HG02610 (cell line): ENCODE measurements around the gene TRIM63.

Source experiments
- ATAC-seq: cut with Tn5 transposase; IDR thresholded peaks from one replicate; pipeline ENCODE4 v1.9.1; 2021; ENCODE audit warnings: mild to moderate bottlenecking, moderate library complexity; ENCODE audit not compliant: unreplicated experiment

The TRIM63 gene

DNA sequence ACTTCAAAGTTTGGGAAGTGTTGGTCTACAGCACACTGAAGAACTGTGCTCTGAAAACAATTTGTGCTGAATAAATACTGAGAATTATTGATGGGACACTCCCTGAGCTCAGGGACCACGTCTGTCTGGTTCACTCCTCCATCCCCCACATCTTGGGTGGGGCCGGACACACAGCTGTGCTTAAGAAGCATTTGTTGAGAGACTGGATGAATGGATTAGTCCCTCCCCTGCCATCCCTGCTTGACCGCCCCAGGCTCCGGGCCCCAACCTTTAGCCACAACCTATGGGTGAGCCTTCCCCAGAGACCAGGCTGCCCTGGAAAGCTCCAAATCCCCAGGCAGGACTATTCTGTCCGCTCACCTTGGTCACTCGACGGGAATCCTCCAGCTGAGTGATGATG, 7.5 kb downstream of the TRIM63 start:
- no peak for ATAC-seq

- no peak for ATAC-seq
Observed at GRCh38 chr1:26058052-26058595, 9.3 kb downstream of the TRIM63 start.

DNA sequence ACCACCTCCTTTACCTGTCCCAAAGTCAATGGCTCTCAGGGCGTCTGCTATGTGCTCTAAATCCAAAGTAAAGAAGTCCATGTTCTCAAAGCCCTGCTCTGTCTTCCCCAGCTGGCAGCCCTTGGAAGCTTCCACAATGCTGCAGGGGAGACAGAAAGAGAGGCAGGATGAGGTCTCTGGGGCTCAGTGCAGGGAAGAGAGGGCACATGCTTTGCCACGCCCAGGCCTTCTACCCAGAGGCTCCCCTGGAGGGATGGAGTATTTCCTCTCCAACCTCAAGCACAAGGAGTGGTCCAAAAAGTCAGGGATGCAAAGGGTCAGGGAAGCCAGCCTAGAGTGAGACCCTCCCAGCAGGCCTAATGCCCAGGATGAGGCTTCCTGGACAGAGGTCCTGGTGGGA, 10.2 kb downstream of the TRIM63 start:
- no peak for ATAC-seq

GRCh38 chr1:26055041-26055440, 12.4 kb downstream of the TRIM63 start:
- ATAC-seq = no peak

- no peak for ATAC-seq
Observed at GRCh38 chr1:26053718-26054560, 13.5 kb downstream of the TRIM63 start.

DNA sequence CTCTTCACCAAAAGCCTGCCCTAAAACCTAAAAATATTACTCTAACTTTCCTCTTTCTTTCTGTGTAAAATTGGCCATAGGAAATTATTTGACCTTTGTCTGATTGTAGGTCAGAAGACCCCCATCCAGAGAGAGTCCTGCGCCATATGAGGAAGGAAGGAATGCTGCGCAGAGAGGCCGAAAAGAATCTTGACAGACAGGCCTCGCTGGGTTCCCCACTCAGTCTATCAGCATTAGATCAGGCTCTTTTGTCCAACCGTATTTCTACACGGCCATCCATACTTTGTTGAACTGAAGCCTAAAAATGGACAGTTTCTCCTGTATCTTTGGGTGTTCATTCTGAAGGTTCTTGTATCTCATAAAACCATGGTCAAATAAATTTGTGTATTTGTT, 17.2 kb downstream of the TRIM63 start:
- no peak for ATAC-seq

DNA sequence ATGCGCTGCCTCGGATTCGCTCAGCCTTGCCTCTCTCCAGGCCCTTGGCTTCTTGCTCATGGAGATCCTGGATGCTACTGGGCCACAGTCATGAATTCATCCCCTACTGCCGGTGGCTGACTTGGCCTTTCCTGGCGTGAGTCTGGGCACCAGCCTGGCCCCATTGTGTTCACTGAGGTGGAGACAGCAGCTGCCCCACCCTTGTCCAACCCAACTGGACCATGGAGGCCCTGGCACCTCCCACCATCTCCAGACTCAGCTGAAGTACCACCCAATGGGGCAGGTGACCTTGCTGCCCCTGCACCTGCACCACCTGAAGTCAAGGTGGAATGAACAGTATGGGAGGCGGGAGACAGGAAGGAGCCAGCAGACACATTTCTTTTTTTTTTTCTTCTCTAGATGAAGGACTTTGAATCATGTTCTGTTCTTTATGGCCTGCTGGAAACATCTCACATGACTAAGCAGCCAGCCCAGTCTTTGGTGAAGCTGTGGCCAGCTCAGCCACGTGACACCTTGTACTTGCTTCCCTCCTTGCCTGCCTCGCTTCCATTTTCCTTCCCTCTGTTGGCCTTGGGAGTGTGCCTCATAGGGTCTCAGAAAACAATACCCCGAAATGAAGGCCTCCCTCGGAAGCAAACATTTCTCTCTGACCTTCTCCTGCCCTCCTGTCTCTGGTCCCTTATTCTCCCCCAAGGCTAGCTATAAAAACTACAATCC, 17.7 kb downstream of the TRIM63 start:
- ATAC-seq = no peak

GRCh38 chr1:26047278-26047874, 20.1 kb downstream of the TRIM63 start:
- no peak for ATAC-seq

DNA sequence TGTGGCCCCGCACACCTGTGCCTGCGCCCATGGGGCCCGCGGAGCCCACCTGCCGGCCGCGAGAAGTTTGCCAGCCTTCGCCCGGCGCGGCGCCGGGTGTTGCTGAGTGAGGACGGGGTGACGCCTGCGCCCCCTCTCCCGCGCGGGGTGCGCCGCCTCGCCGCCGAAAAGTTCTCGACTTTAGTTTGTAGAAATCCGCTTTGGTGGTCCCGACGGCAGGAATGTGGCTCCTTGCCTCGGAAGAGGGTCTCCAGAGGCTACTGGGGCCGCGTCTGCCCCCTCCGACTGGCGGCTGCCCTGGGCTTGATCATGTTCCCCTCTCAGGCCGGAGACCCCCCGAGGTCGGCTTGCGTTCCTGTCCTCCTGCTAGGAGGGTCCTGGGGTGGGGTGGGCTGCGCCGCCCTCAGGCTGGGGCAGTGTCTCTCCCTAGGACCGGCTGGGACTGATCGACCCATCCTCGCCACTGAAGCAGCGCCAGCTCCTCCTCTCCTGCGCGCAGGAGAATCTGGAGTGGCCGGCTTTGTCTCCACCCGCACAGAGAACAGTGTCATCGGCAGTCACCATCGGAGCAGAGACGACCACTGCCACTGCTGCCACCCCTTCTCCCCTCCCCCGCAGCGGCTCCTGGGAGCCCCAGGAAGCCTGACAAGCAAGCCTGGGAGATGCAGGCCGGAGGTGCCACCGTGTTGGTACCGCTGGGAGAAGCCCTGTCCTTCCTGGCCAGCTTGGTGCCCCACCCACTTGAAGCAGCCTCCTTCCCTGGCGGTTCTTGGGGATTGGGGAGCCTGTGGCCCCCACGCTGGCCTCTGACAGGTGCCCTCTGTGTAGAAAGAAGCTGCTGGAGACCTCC, 21.0 kb downstream of the TRIM63 start:
- no peak for ATAC-seq

GRCh38 chr1:26045722-26046245, 21.6 kb downstream of the TRIM63 start, which contains the start of gene SLC30A2:
TSS of gene SLC30A2 (minus strand) at chr1:26046118. CDS start at chr1:26045896, 222 bp downstream.
- ATAC-seq = no peak

- no peak for ATAC-seq
Observed at GRCh38 chr1:26044971-26045721, 22.3 kb downstream of the TRIM63 start.

DNA sequence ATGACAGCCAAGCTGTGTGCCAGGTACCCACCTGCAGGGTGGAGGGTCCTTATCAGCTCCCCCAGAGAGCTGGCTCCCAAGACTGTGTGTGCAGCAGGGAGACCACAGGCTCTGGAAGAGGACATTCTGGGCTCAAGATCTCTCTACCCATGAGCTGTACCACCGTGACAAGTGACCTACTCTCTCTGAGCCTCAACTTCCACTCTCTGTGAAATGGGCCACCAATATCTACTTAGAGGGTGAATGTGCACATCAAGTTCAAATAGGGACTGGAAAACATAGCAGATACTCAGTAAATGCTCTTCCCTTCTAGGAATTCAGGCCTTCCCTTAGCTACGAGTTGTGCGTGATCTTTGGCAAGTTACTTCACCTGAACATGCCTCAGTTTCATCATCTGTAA, 23.0 kb downstream of the TRIM63 start:
- ATAC-seq = no peak

- no peak for ATAC-seq
Observed at GRCh38 chr1:26043765-26044164, 23.7 kb downstream of the TRIM63 start.

GRCh38 chr1:26041978-26042377, 25.5 kb downstream of the TRIM63 start:
- no peak for ATAC-seq

- no peak for ATAC-seq
Observed at GRCh38 chr1:26041401-26041800, 26.0 kb downstream of the TRIM63 start.

GRCh38 chr1:26038904-26039303, 28.5 kb downstream of the TRIM63 start:
- no peak for ATAC-seq

DNA sequence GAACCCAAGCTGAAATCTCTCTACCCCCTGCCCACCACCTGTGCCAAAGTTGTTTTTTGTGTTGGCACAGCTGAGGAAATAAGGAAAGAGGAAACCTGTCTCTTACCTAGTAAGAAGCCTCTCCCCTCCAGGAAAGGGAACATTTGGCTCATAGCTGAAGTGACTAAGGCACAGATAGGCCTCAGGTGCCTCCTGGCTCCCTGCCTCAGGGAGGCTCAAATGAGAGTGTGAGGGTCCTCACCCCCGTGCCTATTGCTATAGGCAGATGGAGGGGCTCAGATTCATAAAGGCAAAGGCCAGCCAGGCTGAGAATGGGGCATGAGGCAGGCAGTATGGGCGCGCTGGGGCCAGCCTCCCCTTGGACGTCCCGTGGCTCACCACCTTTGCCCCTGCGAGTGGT, 29.0 kb downstream of the TRIM63 start:
- no peak for ATAC-seq

DNA sequence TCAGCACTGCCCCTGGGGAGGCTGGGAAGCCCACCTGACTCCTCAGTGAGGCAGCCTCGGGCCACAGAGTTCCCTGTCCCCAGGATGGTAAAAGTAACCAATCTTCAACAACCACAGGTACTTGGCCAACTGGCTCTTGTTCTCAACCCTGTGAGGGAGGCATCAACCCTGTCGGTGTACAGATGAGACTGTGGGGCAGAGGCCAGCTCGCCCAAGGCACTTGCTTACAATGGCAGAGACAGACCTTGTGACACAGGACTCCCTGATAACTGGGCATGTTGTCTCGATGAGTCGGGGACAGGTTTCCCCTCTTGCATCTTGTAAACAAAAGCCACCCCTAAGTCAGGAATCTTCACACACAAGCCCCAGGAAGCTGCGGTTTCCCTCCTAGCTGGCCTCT, 29.5 kb downstream of the TRIM63 start:
- no peak for ATAC-seq

DNA sequence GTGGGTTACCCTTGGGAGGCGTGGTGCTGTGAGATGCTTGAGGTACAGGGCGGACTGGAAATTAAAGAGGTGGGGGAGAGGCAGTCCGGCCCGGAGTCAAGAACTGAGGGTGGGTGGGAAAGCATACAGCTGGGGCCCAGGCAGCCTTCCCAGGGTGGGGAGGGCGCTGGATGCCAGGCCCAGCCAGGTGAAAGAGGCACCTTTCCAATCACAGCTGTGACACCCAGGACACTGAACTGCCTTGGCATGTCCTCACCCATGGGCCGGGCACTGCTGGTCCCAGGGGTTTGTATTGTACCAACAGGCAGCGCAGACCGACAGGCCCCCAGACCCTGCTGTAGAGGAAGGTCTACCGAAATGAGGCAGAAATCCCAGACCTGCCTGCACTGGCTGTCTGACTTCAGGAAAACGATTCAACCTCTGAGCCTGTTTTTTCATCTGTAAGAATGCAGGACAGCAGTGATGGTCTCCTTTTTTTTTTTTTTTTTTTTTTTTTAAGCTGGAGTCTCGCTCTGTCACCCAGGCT, 30.6 kb downstream of the TRIM63 start:
- no peak for ATAC-seq
